ENCODE measurements around the gene PDE6C.

- no peak for TF ChIP-seq POLR2A (IDR thresholded peaks at IDR 0.05)
- TF ChIP-seq, protein P1, sequence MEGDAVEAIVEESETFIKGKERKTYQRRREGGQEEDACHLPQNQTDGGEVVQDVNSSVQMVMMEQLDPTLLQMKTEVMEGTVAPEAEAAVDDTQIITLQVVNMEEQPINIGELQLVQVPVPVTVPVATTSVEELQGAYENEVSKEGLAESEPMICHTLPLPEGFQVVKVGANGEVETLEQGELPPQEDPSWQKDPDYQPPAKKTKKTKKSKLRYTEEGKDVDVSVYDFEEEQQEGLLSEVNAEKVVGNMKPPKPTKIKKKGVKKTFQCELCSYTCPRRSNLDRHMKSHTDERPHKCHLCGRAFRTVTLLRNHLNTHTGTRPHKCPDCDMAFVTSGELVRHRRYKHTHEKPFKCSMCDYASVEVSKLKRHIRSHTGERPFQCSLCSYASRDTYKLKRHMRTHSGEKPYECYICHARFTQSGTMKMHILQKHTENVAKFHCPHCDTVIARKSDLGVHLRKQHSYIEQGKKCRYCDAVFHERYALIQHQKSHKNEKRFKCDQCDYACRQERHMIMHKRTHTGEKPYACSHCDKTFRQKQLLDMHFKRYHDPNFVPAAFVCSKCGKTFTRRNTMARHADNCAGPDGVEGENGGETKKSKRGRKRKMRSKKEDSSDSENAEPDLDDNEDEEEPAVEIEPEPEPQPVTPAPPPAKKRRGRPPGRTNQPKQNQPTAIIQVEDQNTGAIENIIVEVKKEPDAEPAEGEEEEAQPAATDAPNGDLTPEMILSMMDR (IDR thresholded peaks at IDR 0.05) = no peak
Measured at GRCh38 chr10:93599778-93600177, 12.6 kb upstream of the PDE6C start.

Data from esophagus squamous epithelium (tissue), 4 donors.